ENCODE data around the gene NFIB.

The NFIB gene

DNA sequence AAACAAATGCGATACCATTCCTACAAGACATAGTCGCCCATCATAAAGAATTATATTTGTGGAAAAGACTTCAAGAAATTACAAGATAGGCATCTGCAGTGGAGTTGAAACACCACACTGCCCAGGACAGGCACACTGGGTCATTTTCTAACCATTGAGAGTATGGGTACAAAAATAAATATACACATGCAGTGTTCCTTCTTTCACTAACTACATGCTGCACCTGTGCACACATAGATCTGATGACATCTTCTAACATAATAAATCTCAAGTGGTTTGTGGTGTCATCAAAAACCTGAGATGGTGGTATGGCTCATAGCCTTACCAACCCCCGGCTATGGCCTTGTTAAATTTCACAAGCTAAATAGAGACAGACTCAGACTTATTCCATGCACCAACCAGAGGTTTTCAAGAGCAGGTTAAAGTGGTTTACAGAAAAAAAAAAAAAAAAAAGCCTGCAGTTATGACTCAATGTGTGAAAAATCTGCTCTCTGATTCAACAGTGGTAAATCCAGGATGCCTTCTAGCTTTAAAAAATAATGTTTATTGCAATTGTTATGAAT lies 12.4 kb upstream of the NFIB start:
- TF ChIP-seq, protein P1, sequence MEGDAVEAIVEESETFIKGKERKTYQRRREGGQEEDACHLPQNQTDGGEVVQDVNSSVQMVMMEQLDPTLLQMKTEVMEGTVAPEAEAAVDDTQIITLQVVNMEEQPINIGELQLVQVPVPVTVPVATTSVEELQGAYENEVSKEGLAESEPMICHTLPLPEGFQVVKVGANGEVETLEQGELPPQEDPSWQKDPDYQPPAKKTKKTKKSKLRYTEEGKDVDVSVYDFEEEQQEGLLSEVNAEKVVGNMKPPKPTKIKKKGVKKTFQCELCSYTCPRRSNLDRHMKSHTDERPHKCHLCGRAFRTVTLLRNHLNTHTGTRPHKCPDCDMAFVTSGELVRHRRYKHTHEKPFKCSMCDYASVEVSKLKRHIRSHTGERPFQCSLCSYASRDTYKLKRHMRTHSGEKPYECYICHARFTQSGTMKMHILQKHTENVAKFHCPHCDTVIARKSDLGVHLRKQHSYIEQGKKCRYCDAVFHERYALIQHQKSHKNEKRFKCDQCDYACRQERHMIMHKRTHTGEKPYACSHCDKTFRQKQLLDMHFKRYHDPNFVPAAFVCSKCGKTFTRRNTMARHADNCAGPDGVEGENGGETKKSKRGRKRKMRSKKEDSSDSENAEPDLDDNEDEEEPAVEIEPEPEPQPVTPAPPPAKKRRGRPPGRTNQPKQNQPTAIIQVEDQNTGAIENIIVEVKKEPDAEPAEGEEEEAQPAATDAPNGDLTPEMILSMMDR (IDR thresholded peaks at IDR 0.05; ENCODE audit: insufficient read depth, low read depth, low read length, missing control alignments) = no peak
- peak; percentile 17 for DNase-seq (ENCODE audit: low read depth)
- H3K4me3 ChIP-seq (ENCODE audit: low read depth, low read length) = no peak overlapping the region

DNA sequence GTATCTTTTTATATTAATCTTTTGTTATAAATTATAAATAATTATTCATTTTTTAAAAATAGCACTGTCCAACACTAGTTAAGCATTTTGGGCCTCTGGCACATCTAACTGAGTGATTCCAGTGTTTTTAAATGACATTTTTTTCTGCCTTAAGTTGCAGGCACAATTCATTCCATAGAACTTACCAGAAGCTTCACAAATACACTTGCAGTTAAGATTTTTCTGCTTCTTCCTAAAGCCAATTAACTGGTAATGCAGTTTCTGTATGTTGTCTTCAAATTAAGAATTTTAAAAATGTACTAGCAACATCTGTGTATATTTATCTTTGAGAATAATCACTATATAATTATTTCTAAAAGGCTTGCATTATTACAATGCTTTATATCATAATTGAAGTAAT lies 11.2 kb upstream of the NFIB start:
- TF ChIP-seq, protein P1 (IDR thresholded peaks at IDR 0.05; ENCODE audit: insufficient read depth, low read depth, low read length, missing control alignments) = no peak

DNA sequence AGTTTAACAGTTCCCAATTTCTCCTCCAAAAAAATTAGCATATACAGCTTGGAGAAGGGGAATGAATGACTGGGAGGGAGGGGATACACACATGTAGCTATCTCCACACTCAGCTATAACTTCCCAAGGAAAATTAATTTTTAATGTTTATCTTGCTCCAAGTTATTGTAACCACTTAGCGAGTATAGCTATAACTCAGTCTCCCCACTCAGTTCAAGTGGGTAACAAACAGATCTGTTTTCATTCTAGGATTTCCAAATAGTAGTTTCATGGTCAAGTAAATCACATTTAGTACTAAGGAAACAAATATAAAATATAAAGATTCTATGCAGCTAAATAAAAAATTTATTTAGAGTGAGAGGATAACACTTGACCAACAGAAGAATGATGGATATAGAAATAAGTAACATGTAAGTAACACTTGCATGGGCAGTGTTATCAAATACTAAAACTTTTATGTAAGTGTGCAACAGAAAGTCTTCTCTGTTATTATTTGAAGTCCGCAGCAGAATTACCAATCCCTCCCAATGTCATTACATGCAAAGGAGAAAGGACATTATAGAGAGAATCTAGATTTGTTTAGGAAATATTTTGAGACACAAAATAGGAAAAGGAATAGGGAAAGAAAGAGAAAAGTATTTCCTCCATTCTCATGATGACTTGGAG lies 10.2 kb upstream of the NFIB start:
- no peak overlapping the region for H3K4me3 ChIP-seq (ENCODE audit: low read depth, low read length)
- DNase-seq (ENCODE audit: low read depth) = no peak
- TF ChIP-seq, protein P1 (IDR thresholded peaks at IDR 0.05; ENCODE audit: insufficient read depth, low read depth, low read length, missing control alignments) = no peak

More for the DNA sequence above, 11.2 kb upstream of the NFIB start:
- H3K4me3 ChIP-seq (ENCODE audit: low read depth, low read length) = no peak overlapping the region
- no peak for DNase-seq (ENCODE audit: low read depth)

DNA sequence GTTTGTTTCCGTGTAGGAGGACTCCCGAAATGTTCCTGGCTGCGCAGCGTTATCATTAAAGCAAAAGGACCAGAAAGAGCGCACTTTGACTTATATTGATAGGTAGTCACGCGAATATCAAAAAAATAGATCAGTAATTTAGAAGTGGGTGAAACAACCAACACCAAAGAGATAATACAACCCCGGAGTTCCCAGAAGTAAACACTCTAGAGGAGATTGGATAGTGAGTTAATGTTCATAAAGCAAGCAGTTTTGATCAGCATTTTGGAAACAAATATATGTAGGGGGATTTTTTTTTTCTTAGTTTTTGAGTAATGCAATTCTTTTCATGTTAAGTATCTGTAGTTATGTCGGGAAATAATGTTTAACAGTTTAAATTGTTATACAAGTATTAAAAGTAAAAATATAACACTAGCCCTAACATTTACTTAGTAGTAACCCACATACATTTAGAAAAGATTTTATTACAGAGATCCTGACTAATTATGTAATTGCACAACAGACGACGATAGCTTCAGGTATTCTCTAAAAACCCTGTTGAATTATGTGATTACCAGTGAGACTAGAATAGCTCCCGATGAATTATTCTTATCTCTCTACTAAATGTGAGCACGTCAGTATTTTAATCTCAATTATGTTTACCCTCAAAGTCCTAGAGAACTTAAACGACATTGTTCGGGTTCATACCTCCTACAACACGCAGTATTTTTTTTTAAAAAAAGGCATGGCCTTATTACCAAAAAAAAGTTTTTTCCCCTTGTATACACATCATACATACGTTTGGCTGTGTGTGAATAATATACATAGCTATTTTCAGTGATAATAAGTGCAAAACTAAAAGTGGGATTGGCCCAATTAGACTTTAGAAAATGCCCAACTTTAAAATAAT lies 9.4 kb upstream of the NFIB start:
- TF ChIP-seq, protein P1 (IDR thresholded peaks at IDR 0.05; ENCODE audit: insufficient read depth, low read depth, low read length, missing control alignments) = no peak
- peak overlapping the region; percentile 78 for H3K4me3 ChIP-seq (ENCODE audit: low read depth, low read length)
- DNase-seq (ENCODE audit: low read depth) = no peak

DNA sequence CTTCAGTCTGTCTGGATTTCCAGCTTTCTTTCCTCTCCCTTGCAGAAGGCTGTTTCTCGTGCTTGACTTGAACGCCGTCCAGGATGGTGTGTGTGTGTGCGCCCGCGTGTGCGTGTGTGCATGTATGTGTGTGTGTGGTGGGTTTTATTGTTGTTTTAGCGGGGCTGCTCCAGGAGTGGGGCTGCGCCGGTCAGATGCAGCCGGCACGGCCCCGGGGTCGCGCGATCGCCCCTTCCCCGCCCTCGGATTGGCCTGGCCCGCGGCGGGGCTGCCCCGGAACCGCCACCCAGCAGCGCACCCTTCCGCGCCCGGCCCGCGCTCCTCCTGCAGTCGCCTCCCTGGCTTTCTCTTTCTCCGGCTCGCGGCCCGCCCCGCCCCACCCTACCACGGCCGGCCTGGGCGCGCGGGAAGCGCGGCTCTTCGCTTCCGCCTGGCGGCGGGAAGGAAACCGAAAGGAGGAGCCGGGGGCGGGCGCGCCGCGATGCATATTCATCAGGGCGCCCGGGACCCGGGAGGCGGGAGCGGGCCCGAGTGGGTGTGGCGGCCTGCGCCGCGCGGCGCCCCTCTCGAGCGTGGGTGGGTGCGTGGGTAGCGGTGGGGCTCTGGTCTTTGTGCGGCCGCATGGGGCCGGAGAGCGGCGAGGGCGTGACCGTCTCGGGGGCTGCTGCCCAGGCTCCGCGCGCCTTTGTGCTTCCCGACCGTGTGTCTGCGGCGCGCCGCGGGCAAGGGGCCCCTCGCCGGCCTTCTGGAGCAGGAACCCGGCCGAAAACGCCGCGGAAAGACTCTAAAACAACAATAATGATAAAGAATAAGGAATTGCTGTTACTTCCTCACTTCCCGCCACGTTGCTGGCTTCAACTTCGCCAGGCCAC lies 8.5 kb upstream of the NFIB start:
- peak overlapping the region; percentile 78 for H3K4me3 ChIP-seq (ENCODE audit: low read depth, low read length)
- TF ChIP-seq, protein P1 (IDR thresholded peaks at IDR 0.05; ENCODE audit: insufficient read depth, low read depth, low read length, missing control alignments) = peak; percentile 0
- DNase-seq (ENCODE audit: low read depth) = peak; percentile 90

DNA sequence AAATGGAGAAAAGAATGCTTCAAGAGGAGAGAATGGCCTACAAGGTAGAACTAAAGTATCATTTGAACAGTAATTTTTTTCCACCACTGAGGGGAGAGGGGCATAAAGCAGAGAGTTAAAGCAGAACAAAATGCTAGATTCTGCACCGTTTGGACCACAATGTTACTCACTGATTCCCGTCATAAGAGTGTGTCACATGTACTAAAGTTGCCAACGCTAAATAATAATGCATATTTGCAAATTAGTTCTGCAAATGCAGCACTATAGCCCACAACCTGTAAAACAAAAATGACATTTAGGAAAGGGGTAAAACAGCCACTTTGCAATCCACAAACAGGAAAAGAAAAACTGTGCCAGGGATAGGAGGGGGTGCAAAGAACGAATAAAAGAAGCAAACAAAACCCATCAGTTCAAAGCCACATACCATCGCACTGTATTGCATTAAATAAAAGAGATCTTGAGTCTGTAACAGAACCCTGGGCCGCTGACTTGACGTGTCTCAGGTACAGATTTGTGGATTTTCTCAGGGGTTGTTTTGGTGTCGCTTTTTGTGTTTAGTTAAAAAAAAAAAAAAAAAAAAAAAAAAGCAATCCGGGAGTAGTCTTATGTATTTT lies 7.7 kb upstream of the NFIB start:
- H3K4me3 ChIP-seq (ENCODE audit: low read depth, low read length) = peak overlapping the region; percentile 78
- TF ChIP-seq, protein P1 (IDR thresholded peaks at IDR 0.05; ENCODE audit: insufficient read depth, low read depth, low read length, missing control alignments) = no peak
- DNase-seq (ENCODE audit: low read depth) = no peak
